ENCODE measurements around the gene MFGE8.

MFGE8 gene

DNA sequence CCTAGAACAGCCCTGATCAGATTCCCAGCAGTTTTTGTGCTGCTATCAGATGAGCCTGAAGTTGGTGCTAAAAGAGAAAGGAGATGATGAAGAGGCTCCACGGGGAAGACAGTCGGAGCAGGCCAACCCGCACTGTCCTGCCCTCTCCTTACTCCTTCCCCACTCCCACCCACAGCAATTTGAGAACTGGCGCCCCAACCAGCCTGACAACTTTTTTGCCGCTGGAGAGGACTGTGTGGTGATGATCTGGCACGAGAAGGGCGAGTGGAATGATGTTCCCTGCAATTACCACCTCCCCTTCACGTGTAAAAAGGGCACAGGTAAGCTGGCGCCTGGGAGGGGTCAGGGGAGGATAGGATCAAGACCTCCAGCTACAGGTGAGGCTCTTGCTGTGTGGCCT lies 40.5 kb downstream of the MFGE8 start:
- peaks cover 2% of the 10 kb centered on the region; the same call in 1 of the 2 replicates for H3K27me3 ChIP-seq (replicated peaks; ENCODE audit: control insufficient read depth, insufficient read depth, low read length)
- no peak overlapping the region for H3K4me3 ChIP-seq (replicated peaks; ENCODE audit: low read depth, low read length)
- no peaks in the 10 kb centered on the region for H3K36me3 ChIP-seq (ENCODE audit: control insufficient read depth, insufficient read depth, low read length)
- TF ChIP-seq CTCF (IDR thresholded peaks at IDR 0.05; ENCODE audit: insufficient read depth, low read length, poor library complexity, severe bottlenecking): no peak
- no peak for DNase-seq (ENCODE audit: extremely low read depth, insufficient read length)

DNA sequence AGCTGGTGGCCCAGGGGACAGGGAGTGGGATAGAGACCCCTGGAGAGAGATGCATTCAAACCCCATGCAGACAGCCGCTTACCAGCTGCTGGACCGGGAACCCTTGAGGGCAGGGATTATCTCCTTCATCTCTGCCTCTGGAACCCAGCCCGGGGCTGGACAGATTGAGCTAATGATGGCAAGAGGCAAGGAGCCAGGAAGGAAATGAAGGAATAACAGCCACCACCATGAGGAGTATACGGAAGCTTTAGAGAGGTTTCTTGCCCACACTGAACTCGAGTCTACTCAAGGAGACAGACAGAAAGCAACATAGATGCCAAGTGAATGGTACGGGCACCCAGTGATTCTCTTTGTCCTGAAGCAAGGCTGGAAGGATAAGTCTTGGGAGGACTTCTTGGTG lies 41.1 kb downstream of the MFGE8 start:
- Histone ChIP-seq H3K27me3 (replicated peaks; ENCODE audit: control insufficient read depth, insufficient read depth, low read length) (peaks cover 2% of the 10 kb centered on the region), H3K36me3 (ENCODE audit: control insufficient read depth, insufficient read depth, low read length) (no peaks in the 10 kb centered on the region), H3K4me3 (replicated peaks; ENCODE audit: low read depth, low read length) (no peak overlapping the region)
- no peak for TF ChIP-seq CTCF (IDR thresholded peaks at IDR 0.05; ENCODE audit: insufficient read depth, low read length, poor library complexity, severe bottlenecking)
- DNase-seq (ENCODE audit: extremely low read depth, insufficient read length): no peak

DNA sequence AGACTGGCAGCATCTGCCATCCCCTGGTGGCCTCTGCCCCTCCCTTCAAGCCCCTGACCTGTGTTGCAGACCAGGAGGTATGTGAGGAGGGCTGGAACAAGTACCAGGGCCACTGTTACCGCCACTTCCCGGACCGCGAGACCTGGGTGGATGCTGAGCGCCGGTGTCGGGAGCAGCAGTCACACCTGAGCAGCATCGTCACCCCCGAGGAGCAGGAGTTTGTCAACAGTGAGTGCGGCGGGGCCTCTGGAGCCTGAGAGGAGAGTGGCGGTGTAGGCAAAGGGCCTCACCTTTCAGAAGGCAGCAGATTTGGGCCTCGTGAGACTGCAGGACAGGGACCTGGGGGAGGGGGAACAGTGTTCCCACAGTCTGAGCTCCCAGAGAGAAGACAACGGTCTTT lies 41.9 kb downstream of the MFGE8 start:
- DNase-seq (ENCODE audit: extremely low read depth, insufficient read length): no peak
- Histone ChIP-seq H3K4me3 (replicated peaks; ENCODE audit: low read depth, low read length) (no peak overlapping the region), H3K27me3 (replicated peaks; ENCODE audit: control insufficient read depth, insufficient read depth, low read length) (peaks cover 2% of the 10 kb centered on the region), H3K36me3 (ENCODE audit: control insufficient read depth, insufficient read depth, low read length) (no peaks in the 10 kb centered on the region)
- no peak for TF ChIP-seq CTCF (IDR thresholded peaks at IDR 0.05; ENCODE audit: insufficient read depth, low read length, poor library complexity, severe bottlenecking)

DNA sequence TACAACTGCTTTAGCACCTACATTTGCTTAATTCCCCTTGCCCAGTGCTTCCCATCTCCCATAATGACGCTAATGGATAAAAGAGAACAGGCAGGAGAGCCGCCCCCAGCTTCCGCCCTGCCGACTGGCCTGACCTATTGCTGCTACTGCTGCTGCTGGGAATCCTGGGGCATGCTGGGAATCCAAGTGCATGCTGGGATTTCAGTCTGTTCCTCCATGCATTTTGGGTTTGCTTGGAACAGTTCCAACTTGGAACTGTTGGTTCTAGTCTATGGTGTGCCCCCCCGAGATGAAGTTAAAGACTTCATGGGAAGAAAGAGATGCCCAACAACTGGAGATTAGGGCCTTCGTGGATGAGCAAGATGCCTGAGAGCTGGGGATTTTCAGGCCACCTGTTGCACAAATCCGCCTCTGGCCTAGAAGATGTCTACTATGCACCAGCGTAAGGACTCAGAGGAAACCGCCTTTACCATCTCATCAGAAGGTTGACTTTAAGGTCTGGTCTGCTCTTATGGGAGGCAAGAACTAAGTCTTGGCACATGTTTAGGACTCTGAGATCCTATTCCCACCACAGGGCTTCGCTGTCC lies 46.8 kb downstream of the MFGE8 start:
- Histone ChIP-seq H3K4me3 (replicated peaks; ENCODE audit: low read depth, low read length) (no peak overlapping the region), H3K36me3 (ENCODE audit: control insufficient read depth, insufficient read depth, low read length) (no peaks in the 10 kb centered on the region), H3K27me3 (replicated peaks; ENCODE audit: control insufficient read depth, insufficient read depth, low read length) (no peaks in the 10 kb centered on the region; the same call in none of the 2 replicates)
- TF ChIP-seq CTCF (IDR thresholded peaks at IDR 0.05; ENCODE audit: insufficient read depth, low read length, poor library complexity, severe bottlenecking): no peak
- DNase-seq (ENCODE audit: extremely low read depth, insufficient read length): no peak

DNA sequence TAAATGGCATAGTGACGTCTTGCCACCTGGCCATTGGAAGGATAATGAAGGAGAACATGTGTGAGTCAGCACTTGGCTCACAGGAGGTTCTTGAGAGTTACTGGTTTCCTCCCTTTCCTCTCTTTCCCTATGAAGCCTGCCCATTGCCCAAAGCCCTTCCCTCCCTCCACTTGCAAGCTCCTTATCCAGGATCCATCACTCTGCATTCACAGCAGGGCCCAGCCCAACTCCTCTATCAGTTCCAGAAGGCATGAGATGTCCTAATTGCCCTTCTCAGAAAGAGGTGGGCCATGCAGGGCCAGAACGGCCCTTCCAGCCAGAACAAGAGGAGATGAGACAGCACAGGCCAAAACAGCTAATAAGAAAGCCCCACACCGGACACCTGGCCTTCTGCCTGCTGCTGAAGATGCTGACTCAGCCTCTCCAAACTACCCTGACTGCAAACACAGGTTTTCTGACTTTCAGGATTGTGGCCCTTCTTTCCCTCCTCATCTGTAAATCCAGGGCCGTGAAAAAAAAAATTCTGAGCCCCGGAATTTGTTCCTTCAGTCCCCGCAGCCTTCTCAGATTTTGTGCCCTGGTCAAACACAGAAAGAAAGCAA lies 47.6 kb downstream of the MFGE8 start:
- TF ChIP-seq CTCF (IDR thresholded peaks at IDR 0.05; ENCODE audit: insufficient read depth, low read length, poor library complexity, severe bottlenecking): no peak
- no peak overlapping the region for H3K4me3 ChIP-seq (replicated peaks; ENCODE audit: low read depth, low read length)
- H3K27me3 ChIP-seq (replicated peaks; ENCODE audit: control insufficient read depth, insufficient read depth, low read length): no peaks in the 10 kb centered on the region; the same call in none of the 2 replicates
- no peak for DNase-seq (ENCODE audit: extremely low read depth, insufficient read length)
- no peaks in the 10 kb centered on the region for H3K36me3 ChIP-seq (ENCODE audit: control insufficient read depth, insufficient read depth, low read length)

All from GM06990 (cell line).